Measurements from ENCODE around the gene TUT4.
A peak's percentile ranks its signal among the peaks of the same experiment; 100 is the strongest.

Gene TUT4

DNA sequence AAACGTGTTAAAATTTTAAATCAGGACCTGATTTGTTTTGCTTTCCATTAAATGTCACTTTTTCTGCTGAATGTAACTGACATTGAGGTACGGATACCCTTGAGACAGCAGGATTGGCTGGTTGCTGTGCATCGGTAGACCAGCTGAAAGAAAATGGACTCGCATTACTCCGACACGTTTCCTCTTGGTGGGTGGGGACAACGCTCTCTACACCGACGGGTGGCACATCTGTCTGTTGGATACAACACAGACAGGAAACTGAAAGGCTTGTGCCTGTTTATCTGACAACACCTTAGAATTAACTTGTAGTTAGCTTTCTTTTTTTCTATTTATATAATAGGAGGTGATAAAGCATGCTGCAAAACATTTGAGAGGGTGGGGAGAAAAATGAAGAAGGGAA lies 129.1 kb downstream of the TUT4 start:
- no peaks in the 10 kb centered on the region for H3K4me1 ChIP-seq (ENCODE audit: control insufficient read depth, insufficient read depth, low read length)
- WGBS, 2 experiments = 90 to 93% methylated on average over 9 of the region's 9 CpGs
- no peak overlapping the region for H3K27ac ChIP-seq (ENCODE audit: insufficient read depth, low read depth, low read length, poor library complexity, severe bottlenecking)
- no peaks in the 10 kb centered on the region for H3K27me3 ChIP-seq (ENCODE audit: control insufficient read depth, insufficient read depth, low read length, poor library complexity, severe bottlenecking)
- no peak overlapping the region for H3K4me3 ChIP-seq (ENCODE audit: insufficient read depth, low read depth, low read length)
- H3K36me3 ChIP-seq (ENCODE audit: control insufficient read depth, insufficient read depth, low read length) = peaks cover 22% of the 10 kb centered on the region
- H3K9me3 ChIP-seq (ENCODE audit: control insufficient read depth, low read length) = no peaks in the 10 kb centered on the region

DNA sequence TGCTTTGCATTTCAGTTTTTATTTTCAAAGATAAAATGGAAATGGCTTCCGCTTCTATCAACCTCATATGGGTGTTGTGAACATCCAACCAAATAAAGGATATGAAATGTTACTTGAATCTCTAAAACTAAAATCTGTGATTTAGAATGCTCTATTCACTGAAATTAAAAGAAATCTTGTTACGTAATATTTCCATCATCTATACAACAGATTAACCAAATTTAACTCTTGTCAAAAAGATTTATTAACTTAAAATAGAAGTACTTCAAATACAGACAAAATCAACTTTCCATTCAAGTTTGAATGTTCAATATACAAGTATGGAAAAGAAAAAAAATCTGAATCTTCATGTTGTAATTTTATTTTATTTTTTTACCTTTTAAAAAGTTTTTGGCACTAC lies 129.8 kb downstream of the TUT4 start:
- Histone ChIP-seq H3K9me3 (ENCODE audit: control insufficient read depth, low read length) (no peaks in the 10 kb centered on the region), H3K36me3 (ENCODE audit: control insufficient read depth, insufficient read depth, low read length) (peaks cover 25% of the 10 kb centered on the region), H3K27me3 (ENCODE audit: control insufficient read depth, insufficient read depth, low read length, poor library complexity, severe bottlenecking) (no peaks in the 10 kb centered on the region), H3K27ac (ENCODE audit: insufficient read depth, low read depth, low read length, poor library complexity, severe bottlenecking) (no peak overlapping the region), H3K4me3 (ENCODE audit: insufficient read depth, low read depth, low read length) (no peak overlapping the region), H3K4me1 (ENCODE audit: control insufficient read depth, insufficient read depth, low read length) (no peaks in the 10 kb centered on the region)
- WGBS, 2 experiments = 100% methylated on average over 2 of the region's 2 CpGs; no CpG with 5 or more reads in 1 of the 2 experiments

DNA sequence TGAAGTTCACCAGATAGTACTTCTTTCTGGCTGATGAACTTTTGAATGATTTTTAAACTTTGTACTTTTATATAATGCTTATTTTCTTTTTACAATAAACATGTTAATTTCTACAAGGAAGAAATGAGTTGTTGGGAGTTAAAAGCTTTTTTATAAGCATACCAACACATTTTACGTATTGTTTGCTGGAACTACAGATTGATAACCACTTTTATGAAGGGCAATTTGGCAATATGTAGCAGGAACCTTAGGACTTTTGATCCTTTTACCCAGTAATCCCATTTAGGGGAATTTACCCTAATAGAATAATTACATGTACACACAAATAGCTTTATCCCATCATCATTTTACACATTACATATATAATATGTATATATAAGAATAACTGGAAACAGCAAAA lies 132.2 kb downstream of the TUT4 start:
- Histone ChIP-seq H3K27ac (ENCODE audit: insufficient read depth, low read depth, low read length, poor library complexity, severe bottlenecking) (no peak overlapping the region), H3K36me3 (ENCODE audit: control insufficient read depth, insufficient read depth, low read length) (peaks cover 41% of the 10 kb centered on the region), H3K9me3 (ENCODE audit: control insufficient read depth, low read length) (no peaks in the 10 kb centered on the region), H3K4me1 (ENCODE audit: control insufficient read depth, insufficient read depth, low read length) (no peaks in the 10 kb centered on the region), H3K4me3 (ENCODE audit: insufficient read depth, low read depth, low read length) (no peak overlapping the region), H3K27me3 (ENCODE audit: control insufficient read depth, insufficient read depth, low read length, poor library complexity, severe bottlenecking) (no peaks in the 10 kb centered on the region)
- 100% methylated on average over 1 of the region's 1 CpG for WGBS, 2 experiments

DNA sequence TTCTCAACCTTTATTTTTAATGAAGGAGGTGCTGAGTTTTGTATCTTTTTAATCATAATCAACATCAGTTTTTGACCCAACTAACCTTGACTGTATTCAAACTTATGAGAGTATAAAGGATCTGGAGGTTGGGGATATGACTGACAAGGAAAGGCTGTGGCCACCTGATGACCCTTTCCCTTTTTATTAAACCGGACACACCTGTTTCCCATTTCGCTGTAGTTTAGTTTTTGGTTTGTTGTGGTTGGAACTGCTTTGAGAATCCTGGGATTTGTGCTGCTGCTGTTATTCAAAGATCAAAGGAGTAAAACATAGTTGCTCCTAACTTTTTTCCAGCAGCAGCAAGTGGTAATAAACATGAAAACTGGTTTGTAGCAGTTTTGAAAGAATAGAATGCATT lies 136.1 kb downstream of the TUT4 start:
- WGBS, 2 experiments = 94 to 98% methylated on average over 2 of the region's 2 CpGs
- peaks cover 64% of the 10 kb centered on the region for H3K36me3 ChIP-seq (ENCODE audit: control insufficient read depth, insufficient read depth, low read length)
- no peaks in the 10 kb centered on the region for H3K27me3 ChIP-seq (ENCODE audit: control insufficient read depth, insufficient read depth, low read length, poor library complexity, severe bottlenecking)
- H3K4me1 ChIP-seq (ENCODE audit: control insufficient read depth, insufficient read depth, low read length) = no peaks in the 10 kb centered on the region
- no peak overlapping the region for H3K27ac ChIP-seq (ENCODE audit: insufficient read depth, low read depth, low read length, poor library complexity, severe bottlenecking)
- no peaks in the 10 kb centered on the region for H3K9me3 ChIP-seq (ENCODE audit: control insufficient read depth, low read length)
- H3K4me3 ChIP-seq (ENCODE audit: insufficient read depth, low read depth, low read length) = no peak overlapping the region

GRCh38 chr1:52414942-52415341 lies 137.9 kb downstream of the TUT4 start:
- Histone ChIP-seq H3K27me3 (ENCODE audit: control insufficient read depth, insufficient read depth, low read length, poor library complexity, severe bottlenecking) (no peaks in the 10 kb centered on the region), H3K36me3 (ENCODE audit: control insufficient read depth, insufficient read depth, low read length) (peaks cover 67% of the 10 kb centered on the region), H3K4me3 (ENCODE audit: insufficient read depth, low read depth, low read length) (no peak overlapping the region), H3K27ac (ENCODE audit: insufficient read depth, low read depth, low read length, poor library complexity, severe bottlenecking) (no peak overlapping the region), H3K4me1 (ENCODE audit: control insufficient read depth, insufficient read depth, low read length) (no peaks in the 10 kb centered on the region), H3K9me3 (ENCODE audit: control insufficient read depth, low read length) (no peaks in the 10 kb centered on the region)

GRCh38 chr1:52413410-52413989 lies 139.4 kb downstream of the TUT4 start:
- Histone ChIP-seq H3K27me3 (ENCODE audit: control insufficient read depth, insufficient read depth, low read length, poor library complexity, severe bottlenecking) (no peaks in the 10 kb centered on the region), H3K4me1 (ENCODE audit: control insufficient read depth, insufficient read depth, low read length) (no peaks in the 10 kb centered on the region), H3K9me3 (ENCODE audit: control insufficient read depth, low read length) (no peaks in the 10 kb centered on the region), H3K36me3 (ENCODE audit: control insufficient read depth, insufficient read depth, low read length) (peaks cover 73% of the 10 kb centered on the region), H3K4me3 (ENCODE audit: insufficient read depth, low read depth, low read length) (no peak overlapping the region), H3K27ac (ENCODE audit: insufficient read depth, low read depth, low read length, poor library complexity, severe bottlenecking) (no peak overlapping the region)
- 96 to 97% methylated on average over 10 of the region's 10 CpGs for WGBS, 2 experiments

GRCh38 chr1:52404975-52405338 lies 147.9 kb downstream of the TUT4 start:
- peaks cover 3% of the 10 kb centered on the region for H3K4me1 ChIP-seq (ENCODE audit: control insufficient read depth, insufficient read depth, low read length)
- peak overlapping the region; percentile 91 for H3K27ac ChIP-seq (ENCODE audit: insufficient read depth, low read depth, low read length, poor library complexity, severe bottlenecking)
- H3K9me3 ChIP-seq (ENCODE audit: control insufficient read depth, low read length) = no peaks in the 10 kb centered on the region
- H3K36me3 ChIP-seq (ENCODE audit: control insufficient read depth, insufficient read depth, low read length) = peaks cover 33% of the 10 kb centered on the region
- 5 to 6% methylated on average over 8 of the region's 8 CpGs for WGBS, 2 experiments
- H3K4me3 ChIP-seq (ENCODE audit: insufficient read depth, low read depth, low read length) = peak overlapping the region; percentile 97
- no peaks in the 10 kb centered on the region for H3K27me3 ChIP-seq (ENCODE audit: control insufficient read depth, insufficient read depth, low read length, poor library complexity, severe bottlenecking)

DNA sequence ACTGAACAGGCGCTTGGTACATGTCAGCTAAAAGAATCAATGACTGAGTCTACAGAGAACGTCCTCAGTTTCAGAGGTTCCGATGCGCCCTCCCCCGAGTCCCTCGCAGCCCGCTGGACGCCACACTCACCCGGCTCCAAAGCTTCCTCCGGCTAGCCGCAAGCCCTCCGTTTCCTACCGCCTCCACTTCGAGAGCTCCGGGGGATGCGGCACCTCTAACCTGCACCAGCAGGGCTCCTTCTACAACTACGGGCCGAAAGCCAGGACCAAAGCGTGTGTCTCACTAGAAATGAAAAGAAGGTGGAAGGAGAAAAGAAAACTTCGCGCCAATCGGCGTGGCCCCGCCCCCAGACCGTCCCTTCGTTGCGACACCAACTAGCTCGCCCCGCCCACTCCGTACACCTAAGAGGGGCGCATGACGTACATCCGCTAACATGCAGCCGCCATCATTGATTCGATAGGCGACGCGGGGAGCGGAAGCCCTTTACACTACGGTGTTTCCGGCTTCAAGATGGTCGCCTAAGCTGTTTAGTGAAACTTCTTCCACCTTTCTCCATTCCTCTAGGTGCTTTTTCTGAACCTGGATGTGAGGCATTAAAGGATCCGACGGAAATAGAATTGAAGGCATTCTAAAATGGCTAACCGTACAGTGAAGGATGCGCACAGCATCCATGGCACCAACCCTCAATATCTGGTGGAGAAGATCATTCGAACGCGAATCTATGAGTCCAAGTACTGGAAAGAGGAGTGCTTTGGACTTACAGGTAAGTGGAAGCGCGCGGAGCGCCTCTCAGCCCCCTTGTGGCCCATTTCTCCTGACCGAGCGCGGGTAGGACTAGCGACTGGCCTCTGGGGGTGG lies 148.5 kb downstream of the TUT4 start, which contains the start of the genes ORC1 and PRPF38A:
Gene ORC1, minus strand, starts transcription at position 308 of the 859 bp plus-strand sequence. CDS start 2,200 bp downstream, outside the sequence.
Gene PRPF38A, plus strand, starts transcription at position 487 of the 859 bp plus-strand sequence. Its CDS starts 148 bp downstream, at position 635.
- peak within 1 kb of the TSS; percentile 97 for H3K4me3 ChIP-seq (ENCODE audit: insufficient read depth, low read depth, low read length)
- H3K9me3 ChIP-seq (ENCODE audit: control insufficient read depth, low read length) = no peaks in the 10 kb centered on the region
- H3K27ac ChIP-seq (ENCODE audit: insufficient read depth, low read depth, low read length, poor library complexity, severe bottlenecking) = peak within 1 kb of the TSS; percentile 91
- H3K4me1 ChIP-seq (ENCODE audit: control insufficient read depth, insufficient read depth, low read length) = peaks cover 3% of the 10 kb centered on the region
- no peaks in the 10 kb centered on the region for H3K27me3 ChIP-seq (ENCODE audit: control insufficient read depth, insufficient read depth, low read length, poor library complexity, severe bottlenecking)
- peaks cover 34% of the 10 kb centered on the region for H3K36me3 ChIP-seq (ENCODE audit: control insufficient read depth, insufficient read depth, low read length)
- WGBS, 2 experiments = 0% methylated on average over 57 of the region's 57 CpGs

DNA sequence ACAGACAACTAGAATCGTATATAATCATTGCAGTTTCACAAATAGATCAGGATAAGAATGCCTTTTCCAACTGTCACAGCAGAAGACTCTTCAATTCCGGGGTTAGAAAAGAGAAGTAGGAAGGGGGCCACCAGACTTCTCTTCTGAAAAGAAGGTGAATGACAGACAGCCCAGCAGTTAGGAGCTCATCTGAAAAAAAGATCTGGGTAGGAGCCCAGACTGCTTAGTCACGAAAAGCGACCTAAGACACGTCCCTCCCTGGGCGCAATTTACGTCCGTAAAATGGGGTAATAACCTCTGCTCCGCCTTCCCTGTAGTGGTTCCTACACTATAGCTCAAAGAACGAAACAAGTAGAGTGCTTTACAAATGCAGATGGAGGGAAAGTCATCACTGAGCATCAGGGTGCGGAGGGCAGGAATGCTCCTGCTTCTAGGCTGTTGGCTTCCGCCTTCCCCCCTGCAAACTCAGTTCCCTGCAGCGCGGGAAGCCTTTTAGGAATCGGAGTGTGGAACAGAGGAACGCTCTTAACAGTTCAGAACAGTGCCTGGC lies 149.3 kb downstream of the TUT4 start:
- 1 to 2% methylated on average over 16 of the region's 16 CpGs for WGBS, 2 experiments
- Histone ChIP-seq H3K4me1 (ENCODE audit: control insufficient read depth, insufficient read depth, low read length) (peaks cover 3% of the 10 kb centered on the region), H3K27me3 (ENCODE audit: control insufficient read depth, insufficient read depth, low read length, poor library complexity, severe bottlenecking) (no peaks in the 10 kb centered on the region), H3K9me3 (ENCODE audit: control insufficient read depth, low read length) (no peaks in the 10 kb centered on the region), H3K36me3 (ENCODE audit: control insufficient read depth, insufficient read depth, low read length) (peaks cover 28% of the 10 kb centered on the region), H3K4me3 (ENCODE audit: insufficient read depth, low read depth, low read length) (peak overlapping the region; percentile 97), H3K27ac (ENCODE audit: insufficient read depth, low read depth, low read length, poor library complexity, severe bottlenecking) (peak overlapping the region; percentile 91)

DNA sequence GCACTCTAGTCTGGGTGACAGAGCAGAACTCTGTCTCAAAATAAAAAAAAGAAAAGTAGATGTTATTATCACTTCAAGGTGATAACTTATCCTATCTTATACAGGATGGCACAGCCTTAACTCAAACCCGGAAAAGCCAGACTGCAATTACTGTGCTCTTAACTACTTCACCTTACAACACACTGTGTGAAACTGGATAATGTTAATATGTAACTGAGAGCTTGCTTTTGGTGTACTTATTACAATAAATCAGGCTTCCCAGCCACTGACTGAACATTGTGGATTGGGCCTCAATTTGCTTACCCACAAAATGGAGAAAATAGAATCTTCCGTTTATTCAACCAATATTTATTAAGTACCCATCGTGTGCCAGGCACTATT lies 150.0 kb downstream of the TUT4 start:
- H3K4me3 ChIP-seq (ENCODE audit: insufficient read depth, low read depth, low read length) = peak overlapping the region; percentile 97
- 78 to 100% methylated on average over 2 of the region's 3 CpGs for WGBS, 2 experiments

More for the DNA sequence above, 150.0 kb downstream of the TUT4 start:
- Histone ChIP-seq H3K36me3 (ENCODE audit: control insufficient read depth, insufficient read depth, low read length) (peaks cover 22% of the 10 kb centered on the region), H3K27me3 (ENCODE audit: control insufficient read depth, insufficient read depth, low read length, poor library complexity, severe bottlenecking) (no peaks in the 10 kb centered on the region), H3K9me3 (ENCODE audit: control insufficient read depth, low read length) (no peaks in the 10 kb centered on the region), H3K27ac (ENCODE audit: insufficient read depth, low read depth, low read length, poor library complexity, severe bottlenecking) (no peak overlapping the region), H3K4me1 (ENCODE audit: control insufficient read depth, insufficient read depth, low read length) (peaks cover 3% of the 10 kb centered on the region)

Data from ectodermal cell (in vitro differentiated cells).